HG02763 (cell line): ENCODE data around the gene MMP25.

Source experiments
- ATAC-seq: cut with Tn5 transposase; IDR thresholded peaks from one replicate; pipeline ENCODE4 v1.9.1; 2021; ENCODE audit warnings: mild to moderate bottlenecking, moderate library complexity; ENCODE audit not compliant: unreplicated experiment

MMP25 gene, protein sequence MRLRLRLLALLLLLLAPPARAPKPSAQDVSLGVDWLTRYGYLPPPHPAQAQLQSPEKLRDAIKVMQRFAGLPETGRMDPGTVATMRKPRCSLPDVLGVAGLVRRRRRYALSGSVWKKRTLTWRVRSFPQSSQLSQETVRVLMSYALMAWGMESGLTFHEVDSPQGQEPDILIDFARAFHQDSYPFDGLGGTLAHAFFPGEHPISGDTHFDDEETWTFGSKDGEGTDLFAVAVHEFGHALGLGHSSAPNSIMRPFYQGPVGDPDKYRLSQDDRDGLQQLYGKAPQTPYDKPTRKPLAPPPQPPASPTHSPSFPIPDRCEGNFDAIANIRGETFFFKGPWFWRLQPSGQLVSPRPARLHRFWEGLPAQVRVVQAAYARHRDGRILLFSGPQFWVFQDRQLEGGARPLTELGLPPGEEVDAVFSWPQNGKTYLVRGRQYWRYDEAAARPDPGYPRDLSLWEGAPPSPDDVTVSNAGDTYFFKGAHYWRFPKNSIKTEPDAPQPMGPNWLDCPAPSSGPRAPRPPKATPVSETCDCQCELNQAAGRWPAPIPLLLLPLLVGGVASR

DNA sequence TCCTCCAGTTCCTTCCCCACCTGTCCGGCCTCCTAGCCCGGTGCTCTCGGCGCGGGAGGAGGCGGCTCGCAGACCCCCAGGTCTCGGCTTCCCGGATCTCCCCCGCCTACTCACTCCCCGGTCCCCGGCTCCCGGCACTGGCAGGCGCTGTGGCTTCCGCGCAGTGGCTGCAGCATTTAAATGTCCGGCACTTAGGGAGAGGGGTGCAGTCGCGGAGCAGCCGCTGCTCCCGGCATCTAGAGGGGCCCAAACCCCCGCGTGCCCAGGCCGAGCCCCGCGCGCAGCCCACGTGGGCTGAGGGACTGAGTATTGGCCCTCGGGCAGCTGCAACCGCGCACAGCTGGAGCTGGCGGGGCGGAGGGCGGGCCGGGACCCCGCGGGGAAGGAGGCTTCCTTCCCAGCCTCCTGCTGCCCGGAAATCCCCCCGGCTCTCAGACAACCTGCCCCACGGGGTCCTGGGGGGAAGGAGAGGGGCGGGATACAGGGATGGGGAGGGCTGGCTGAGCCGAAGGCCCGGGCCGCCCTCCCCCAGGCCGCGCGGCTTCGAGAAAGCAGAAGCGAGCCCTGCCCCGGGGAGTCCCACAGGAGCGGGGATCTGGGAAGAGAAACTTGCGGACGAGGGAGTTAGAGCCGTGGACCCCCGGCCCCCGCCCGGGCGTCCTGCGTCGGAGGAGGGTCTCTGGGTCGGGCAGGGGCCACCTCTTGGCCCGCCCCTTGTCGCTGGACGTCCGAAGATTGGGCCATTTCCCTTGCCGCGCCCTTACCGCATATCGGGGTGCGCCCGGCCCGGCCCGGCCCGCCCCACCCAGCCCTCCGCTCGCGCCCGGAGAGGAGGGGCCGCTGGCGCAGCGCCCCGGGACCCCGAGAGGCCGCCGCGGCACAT is at the start of gene MMP25:
Gene MMP25 (plus strand): TSS at position 804 of the 883 bp plus-strand sequence. CDS start 357 bp downstream, outside the sequence.
- ATAC-seq, result no peak

DNA sequence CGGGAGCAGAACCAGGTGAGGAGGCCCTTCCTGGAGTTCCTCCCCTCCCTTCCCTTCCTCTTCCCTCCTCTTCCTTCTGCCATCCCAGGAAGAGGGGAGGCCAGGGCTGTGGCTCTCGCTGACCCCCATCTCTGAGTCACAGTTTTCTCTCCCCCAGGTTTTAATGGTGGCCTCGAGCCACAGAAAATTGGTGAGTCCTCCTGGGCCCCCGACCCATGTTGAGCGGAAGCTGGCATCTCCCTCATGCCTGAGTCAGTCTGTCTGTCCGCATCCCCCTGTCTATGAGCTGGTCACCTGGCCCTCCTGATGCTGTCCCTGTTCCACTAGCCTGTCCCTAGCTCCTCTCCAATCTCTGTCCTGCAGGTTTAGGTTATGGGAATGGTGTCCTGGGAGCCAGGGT is 46.4 kb upstream of the MMP25 start:
- no peak for ATAC-seq

DNA sequence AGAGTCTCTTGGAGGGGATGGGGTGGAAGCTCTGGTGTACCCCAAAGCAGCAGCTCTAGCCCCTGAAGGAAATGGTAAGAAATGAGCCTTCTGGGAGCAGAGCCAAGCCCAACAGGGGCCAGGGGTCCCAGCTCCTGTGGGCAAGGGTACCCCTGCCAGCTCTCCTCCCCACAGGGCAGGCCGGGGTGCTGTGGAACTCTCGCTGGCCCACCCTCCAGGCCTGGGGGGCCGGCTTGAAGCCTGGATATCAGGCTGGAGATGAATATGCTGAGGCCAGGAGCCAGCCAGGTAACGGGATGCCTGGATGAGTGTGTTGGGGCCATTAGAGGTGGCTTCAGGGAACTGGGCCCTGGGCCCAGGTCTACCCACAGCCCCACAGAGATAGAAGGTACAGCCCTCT is 45.8 kb upstream of the MMP25 start:
- no peak for ATAC-seq

DNA sequence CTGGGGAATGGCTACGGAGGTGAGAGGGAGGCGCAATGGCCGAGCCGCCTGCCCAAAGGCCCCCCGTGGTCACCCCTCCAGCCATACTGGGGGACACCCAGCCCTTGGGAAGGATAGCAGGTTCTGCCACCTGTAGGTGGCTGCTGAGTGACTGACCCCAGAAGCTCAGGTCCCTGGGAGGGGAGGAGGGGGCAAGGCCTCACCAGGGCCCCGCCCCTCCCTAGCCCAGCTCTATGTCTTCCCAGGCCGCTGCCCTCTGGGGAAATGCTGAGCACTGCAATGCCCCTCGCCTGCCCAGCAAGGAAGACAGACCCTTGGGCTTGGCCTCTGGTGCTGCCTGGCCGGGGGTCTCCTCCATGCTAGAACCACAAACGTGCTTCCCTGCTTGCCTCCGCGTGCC is 45.0 kb upstream of the MMP25 start:
- ATAC-seq, result no peak

DNA sequence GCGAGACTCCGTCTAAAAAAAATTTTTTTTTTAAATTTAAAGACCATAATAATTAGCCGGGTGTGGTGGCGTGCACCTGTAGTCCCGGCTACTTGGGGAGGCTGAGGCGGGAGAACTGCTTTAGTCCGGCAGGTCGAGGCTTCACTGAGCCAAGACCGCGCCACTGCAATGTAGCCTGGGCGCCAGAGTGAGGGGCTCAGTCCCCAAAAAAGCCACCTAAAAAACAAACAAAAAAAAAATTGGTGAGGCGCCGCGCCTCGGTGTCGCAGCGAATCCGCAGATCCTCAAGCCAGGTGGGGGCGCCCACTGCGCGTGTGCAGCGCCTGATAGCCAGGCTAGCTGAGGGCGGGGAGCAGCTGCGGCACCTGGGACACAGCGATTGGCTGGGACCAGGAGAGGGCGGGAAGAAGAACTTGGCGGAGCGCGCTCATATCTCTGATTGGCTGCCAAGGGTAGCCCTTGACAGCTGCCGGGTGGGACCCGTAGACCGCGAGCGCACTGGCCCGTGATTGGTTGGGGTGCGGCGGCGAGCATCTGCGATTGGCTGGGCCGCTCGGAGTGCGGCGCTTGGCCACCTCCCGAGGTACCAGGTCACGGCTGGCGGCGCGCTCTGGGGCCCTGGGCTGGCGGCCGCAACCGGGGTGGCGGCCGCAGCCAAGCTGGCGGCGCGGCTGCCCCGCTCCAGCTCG is 42.6 kb upstream of the MMP25 start:
- peak; percentile 94 for ATAC-seq

DNA sequence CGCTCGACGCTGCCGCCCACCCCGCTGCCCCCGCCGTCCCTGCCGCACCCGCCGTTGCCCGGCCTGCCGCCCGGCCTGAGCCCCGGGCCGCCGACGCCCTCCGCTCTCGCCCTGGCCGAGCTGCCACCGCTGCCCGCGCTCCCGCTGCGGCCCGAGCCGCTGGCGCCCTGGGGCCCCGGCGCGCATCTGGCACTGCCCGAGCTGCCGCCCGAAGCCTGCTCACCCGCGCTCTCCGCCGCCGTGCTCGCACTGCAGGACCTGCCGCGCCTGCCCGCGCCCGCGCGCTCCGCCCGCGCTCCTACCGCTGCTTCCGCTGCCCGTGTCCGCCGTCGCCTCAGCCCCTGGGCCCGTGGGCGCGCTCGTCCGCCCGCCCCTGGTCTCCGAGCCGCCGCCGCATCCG is 42.0 kb upstream of the MMP25 start:
- ATAC-seq, result peak; percentile 18

DNA sequence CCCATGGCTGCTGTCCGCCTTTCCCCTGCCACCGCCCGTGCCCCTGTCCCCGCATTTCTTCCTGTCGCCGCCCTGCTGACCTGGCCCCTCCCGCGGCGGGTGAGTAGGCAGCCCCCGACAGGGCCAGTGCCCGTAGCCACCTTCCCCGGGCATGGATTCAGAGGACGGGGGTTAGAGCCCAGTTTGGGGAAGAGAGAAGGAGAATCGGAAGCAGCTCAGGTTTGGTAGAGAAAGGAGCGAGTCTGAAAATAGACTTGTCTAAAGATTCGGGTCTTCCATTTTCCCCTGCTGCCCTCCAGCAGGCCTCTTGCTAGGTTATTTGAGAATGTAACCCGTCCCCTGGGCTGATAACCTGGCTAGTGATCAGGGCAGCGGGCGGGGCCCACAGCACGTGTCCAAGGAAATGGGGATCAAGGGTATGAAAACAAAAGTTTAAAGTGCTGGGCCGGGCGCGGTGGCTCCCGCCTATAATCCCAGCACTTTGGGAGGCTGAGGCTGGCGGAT is 41.5 kb upstream of the MMP25 start:
- no peak for ATAC-seq

DNA sequence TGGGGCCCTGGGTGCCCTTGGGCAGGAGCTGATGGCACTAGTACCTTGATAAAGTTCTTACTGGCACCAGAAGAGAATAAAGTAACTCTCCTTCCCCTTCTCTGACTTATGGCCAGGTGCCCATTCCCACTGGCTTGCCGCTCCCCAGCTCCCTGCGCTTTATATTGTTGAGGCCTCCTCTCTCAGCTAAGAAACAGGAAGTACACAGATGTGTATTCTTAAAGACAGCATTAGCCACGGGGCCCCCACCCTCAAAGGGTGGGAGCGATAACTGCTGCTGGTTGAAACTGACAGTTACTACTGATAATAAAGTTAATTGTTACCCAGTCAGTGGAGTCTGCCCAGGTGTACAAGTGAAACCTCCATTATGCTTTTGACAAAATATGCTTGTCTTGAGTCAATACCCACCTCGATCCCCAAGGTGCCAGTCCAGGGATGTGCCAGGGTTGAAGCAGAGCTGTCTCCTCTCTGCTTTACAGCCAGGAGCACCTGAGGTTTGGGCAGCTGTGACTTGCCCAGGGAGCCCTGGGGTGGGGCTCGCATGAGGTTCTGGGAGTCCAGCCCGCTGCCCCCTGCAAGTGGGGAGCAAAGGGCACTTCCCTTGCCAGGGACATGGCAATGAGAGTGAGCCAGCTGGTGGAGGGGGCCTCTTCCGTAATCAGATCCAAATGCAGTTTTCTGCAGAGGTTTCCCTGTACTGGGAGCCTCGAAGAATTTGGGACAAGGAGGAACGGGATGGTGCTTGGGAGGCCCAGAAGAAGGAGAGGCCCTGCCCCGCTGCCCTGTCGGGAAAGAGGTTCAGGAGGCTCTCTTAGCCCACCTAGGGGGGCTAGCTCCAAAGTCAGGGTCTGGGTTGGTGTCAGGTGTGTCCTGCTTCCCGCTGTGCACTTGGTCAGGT is 39.1 kb upstream of the MMP25 start:
- ATAC-seq, result no peak

DNA sequence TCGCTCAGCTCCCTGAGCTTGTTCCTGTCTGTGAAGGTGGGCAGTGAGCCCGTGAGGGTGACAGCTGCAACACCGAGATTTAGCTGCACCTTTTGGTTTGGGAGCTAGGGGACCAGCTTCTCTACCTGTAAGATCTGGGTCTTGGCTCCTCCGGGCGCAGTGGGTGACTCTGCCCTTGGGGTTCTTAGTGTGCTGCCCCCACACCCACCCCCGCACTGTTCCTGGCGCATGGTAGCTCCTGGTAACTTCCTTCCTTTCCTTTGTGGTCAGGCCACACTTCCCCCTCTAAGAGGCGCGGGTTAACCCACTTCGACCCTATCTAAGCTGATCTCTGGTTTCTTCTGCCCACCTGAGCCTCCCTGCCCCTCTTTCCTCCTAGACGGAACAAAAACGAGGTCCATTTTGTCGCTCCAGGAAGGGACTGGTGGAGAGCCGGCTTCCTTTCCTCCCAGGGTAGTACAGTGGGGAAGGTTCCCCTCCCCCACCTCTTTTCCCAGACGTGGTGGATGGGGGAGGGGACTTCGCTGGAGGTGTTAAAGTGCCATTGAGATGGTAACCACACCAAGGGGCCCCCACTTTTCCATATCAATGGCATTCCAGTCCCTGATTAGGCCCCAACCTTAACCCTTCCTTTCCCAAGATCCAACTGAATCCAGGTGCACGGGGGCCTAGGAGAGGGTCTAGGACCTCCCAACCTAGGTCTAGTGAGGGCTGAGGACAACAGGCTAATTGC is 38.2 kb upstream of the MMP25 start:
- no peak for ATAC-seq

DNA sequence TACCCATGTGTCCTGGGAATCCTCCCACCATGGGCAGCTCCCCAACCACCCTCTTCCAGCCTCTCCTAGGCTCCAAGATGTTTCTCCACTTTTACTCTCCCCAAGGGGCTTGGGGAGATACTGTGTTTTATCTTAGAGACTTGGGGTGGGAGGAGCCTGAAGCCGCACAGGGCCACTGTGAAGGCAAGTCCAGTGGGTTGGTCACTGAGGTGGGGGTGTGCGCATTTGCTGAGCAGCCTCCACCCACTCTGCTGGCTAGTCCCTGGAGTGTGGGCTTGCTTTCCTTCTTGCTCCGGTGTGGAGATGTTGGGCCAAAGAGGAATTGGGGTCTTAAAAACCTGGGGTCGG is 37.7 kb upstream of the MMP25 start:
- no peak for ATAC-seq

DNA sequence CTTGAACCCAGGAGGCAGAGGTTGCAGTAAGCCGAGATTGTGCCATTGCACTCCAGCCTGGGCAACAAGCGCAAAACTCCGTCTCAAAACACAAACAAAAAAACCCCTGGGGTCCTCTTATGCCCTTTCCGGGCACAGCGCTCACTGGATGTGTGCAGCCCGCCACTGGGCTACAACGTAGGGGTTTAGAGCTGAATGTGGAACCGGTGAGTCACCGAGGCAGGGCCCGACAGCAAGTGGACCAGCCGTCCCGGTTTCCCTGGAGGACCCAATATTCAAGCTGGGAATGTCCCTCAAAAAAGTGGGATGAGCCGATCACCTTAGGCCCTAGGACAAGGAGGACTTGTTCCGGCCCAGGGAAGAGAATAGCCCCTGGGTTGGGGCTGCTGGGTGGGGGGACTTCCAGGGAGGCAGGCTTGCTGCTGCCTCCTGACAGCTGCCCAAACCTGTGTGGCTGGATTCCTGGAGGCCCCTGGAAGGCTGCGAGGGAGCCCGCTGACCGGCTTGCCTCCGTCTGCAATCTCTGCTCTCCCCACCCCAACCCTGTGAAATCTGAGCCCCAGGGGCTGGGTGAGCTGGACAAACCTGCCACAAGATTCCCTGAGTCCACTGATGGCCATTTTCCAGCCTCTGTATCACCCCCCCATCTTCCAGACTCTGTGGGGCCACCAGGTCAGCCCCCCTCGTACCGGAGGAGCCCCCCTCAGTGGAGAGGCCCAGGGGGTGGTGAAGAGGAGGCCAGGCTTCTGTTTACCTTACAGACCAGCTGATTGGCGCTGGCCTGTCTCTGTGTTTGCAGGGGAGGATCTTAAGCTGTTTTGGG is 36.6 kb upstream of the MMP25 start:
- no peak for ATAC-seq

DNA sequence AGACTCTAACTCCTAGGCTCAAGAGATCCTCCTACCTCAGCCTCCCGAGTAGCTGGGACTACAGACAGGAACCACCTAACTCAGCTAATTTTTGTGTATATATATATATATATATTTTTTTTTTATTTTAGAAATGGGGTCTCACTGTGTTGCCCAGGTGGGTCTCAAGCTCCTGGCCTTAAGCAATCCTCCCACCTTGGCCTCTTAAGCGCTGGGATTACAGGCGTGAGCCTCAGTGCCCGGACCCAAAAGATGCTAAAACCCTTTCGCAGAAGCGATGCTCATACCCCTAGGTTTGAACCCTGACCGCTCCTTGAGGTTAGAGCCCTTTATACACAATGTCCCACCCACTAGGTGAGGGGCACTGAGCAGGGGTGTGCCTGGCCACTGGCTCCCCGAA is 35.9 kb upstream of the MMP25 start:
- ATAC-seq, result no peak

DNA sequence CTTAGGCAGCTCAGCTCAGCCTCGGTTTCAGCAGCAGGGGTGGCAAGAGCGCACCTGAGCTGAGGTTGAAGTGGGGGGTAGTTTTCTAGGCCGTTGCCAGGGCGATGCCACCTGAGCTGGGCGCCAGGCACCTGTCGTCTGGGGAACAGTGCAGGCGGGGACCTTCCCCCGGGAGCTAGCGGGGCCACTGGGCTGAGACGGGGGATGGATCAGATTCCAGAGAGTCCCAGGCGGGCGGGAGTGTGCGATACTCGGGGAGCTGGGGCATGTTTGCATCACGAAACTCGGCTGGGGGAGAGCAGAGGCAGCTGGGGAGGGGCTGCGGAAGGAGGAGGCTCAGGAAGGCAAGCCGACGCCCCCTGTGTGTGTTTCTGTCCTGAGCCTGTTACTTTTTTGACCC is 34.1 kb upstream of the MMP25 start:
- no peak for ATAC-seq

DNA sequence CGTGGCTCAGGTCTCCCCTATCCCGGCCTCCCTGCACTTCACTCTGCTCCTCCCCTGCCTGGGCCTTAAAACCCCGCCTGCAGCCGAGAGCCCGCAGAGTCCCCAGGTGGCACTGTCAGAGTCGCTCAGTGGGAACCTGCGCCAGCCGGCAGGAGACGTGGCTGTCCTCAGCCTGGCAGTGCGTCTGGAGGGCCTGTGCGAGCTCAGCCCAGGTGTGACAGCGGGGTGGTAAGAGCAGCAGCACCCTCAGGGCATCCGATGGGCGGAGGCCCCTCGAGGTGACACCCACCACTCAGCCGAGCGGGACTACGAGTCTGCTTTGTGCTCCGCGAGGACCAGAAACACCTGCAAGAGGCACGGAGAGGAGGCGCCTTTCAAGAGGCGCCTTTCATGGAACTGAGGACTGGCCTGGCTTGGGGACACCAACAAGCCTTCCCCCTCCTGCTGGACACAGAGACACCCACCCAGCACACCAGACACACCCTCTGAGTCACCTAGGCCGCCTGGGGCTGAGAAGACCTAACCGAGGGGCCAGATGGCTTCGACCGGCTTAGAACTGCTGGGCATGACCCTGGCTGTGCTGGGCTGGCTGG is 33.4 kb upstream of the MMP25 start, which contains the start of gene CLDN9:
Gene CLDN9 (plus strand): TSS at position 96 of the 593 bp plus-strand sequence. CDS start 440 bp downstream, at position 536.
- ATAC-seq, result no peak

DNA sequence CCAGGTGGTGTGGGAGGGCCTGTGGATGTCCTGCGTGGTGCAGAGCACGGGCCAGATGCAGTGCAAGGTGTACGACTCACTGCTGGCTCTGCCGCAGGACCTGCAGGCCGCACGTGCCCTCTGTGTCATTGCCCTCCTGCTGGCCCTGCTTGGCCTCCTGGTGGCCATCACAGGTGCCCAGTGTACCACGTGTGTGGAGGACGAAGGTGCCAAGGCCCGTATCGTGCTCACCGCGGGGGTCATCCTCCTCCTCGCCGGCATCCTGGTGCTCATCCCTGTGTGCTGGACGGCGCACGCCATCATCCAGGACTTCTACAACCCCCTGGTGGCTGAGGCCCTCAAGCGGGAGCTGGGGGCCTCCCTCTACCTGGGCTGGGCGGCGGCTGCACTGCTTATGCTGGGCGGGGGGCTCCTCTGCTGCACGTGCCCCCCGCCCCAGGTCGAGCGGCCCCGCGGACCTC is 32.8 kb upstream of the MMP25 start:
- no peak for ATAC-seq

DNA sequence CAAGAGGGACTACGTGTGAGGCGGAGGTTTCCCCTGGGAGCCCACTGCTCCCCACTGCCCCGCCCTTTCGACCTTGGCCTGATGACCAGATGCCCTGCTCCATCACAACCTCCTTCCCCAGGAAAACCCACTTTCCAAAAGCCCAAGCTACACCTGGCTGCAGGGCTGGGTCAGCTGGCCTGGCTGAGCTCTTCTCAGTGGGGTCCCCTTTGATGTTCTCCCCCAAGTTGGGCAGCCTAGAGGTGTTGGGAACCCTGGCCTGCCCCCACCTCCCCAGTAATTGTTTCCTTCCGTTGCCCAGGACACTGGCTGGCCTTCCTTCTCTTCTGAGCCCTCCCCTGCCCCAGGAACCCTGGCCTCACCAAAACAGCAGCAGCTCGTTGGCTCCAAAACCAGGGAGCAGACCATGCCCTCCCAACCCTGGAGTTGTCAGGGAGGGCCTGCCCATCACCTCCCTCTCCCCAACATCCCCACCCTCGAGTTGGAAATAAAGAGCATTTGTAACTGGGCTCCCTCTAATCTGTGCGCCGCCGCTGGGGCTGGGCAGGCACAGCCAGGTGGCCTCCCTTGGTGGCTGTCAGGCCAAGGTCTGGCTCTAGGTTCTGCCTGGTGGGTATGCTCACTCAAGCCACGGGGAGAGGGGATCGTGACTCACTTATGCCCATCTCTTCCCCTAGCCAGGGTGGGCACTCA is 32.2 kb upstream of the MMP25 start:
- no peak for ATAC-seq

DNA sequence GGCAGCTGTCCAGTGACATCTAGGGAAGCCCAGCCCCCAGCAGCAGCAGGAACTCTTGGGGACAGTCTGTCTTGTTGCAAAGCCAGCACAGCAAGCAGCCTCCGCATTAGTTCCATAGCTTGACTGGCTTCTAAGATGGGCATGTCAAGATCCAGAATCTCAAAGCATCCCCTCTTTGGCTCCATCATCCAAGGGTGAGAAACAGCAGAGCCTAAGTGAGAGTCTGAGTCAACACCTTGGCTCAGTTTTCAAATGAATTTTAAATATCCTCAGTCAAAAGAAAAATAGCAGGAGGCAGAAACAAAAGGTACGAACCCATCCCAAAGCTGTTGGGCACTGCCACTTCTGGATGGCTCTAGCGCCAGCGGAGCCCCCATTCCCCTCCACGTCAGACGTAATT is 31.4 kb upstream of the MMP25 start:
- no peak for ATAC-seq
